GM12878 (cell line): ENCODE results near the gene EPDR1. TPM values are rescaled to one million over a fixed set of nuclear protein-coding genes. Genes with fewer than 3 reads are reported as not detected.

ENCODE experiments used
- ATAC-seq: fragments of 200-7000 bp; cut with Tn5 transposase; 3 replicates; pipeline ENCODE4 v1.9.1; 2020; ENCODE audit warnings: mild to moderate bottlenecking, moderate library complexity
- BruUV-seq: library from RNA; stranded (reverse); fragments of 400-500 nt; replicated peaks from 2 replicates; lab custom pipeline; 2021; lab: Mats Ljungman, UMichigan
- CTCF ChIA-PET: fragments of 300-600 bp; sonication (Branson Sonifier 250); formaldehyde crosslinking; extraction: SDS; loops from one replicate; lab custom pipeline; 2021; ENCODE audit warnings: inconsistent platforms; lab: Yijun Ruan, JAX
- POLR2A ChIA-PET: fragments of 350-600 bp; formaldehyde crosslinking; extraction: SDS; loops from one replicate; lab custom pipeline; 2021; ENCODE audit warnings: inconsistent platforms; lab: Charles Lee
- RAD21 ChIA-PET: fragments of 300-600 bp; sonication (Branson Sonifier 250); formaldehyde crosslinking; loops from one replicate; lab custom pipeline; 2023; ENCODE audit warnings: antibody characterized with exemption; ENCODE audit not compliant: unreplicated experiment; lab: Charles Lee
- SMC1A ChIA-PET: fragments of 300-600 bp; sonication (Branson Sonifier 250); formaldehyde crosslinking; loops from one replicate; lab custom pipeline; 2023; ENCODE audit not compliant: unreplicated experiment, uncharacterized antibody; lab: Charles Lee
- DNase-seq: peaks from one replicate; pipeline ENCODE4 v3.0.0-alpha.2; 2011; ENCODE audit warnings: low read depth, low spot score
- FAIRE-seq: peaks from 3 replicates; lab custom pipeline; 2011; peaks lifted over from hg19 to GRCh38; lab: Jason Lieb, UNC
- H2AFZ ChIP-seq: 2 replicates; pipeline ENCODE4 v1.6.0; 2011; ENCODE audit warnings: low read depth, low read length, control low read depth; ENCODE audit not compliant: control insufficient read depth
- H3K27ac ChIP-seq: 2 replicates; pipeline ENCODE4 v1.5.1; 2011; ENCODE audit warnings: control low read depth; ENCODE audit not compliant: control insufficient read depth, insufficient read depth
- H3K27me3 ChIP-seq, 2 experiments: replicated peaks in 1 of 2; 2 replicates each; pipeline versions ENCODE4 v1.6.0 to v1.6.1; 2011; ENCODE audit warnings: low read length in 1 of 2; ENCODE audit not compliant: control insufficient read depth in 2 of 2, insufficient read depth in 2 of 2
- H3K36me3 ChIP-seq, 2 experiments: 2 replicates each; pipeline ENCODE4 v1.5.1; 2011; ENCODE audit warnings: low read length in 1 of 2; ENCODE audit not compliant: control insufficient read depth in 2 of 2, insufficient read depth in 2 of 2
- H3K4me1 ChIP-seq: 2 replicates; pipeline ENCODE4 v1.6.1; 2011; ENCODE audit warnings: mild to moderate bottlenecking, low read length, moderate library complexity, mixed read lengths; ENCODE audit not compliant: control insufficient read depth, insufficient read depth
- H3K4me2 ChIP-seq: 2 replicates; pipeline ENCODE4 v1.6.0; 2011; ENCODE audit warnings: control low read depth; ENCODE audit not compliant: control insufficient read depth, insufficient read depth
- H3K4me3 ChIP-seq: fragments of 200-600 bp; sonication (generic); 2 replicates; pipeline ENCODE4 v1.5.1; 2016
- H3K79me2 ChIP-seq: 2 replicates; pipeline ENCODE4 v1.6.0; 2011; ENCODE audit warnings: low read length; ENCODE audit not compliant: control insufficient read depth, insufficient read depth
- H3K9ac ChIP-seq: 2 replicates; pipeline ENCODE4 v1.8.0; 2011; ENCODE audit warnings: low read length, control low read depth, mixed read lengths; ENCODE audit not compliant: control insufficient read depth, insufficient read depth
- H3K9me3 ChIP-seq: replicated peaks from 3 replicates; pipeline ENCODE4 v1.5.1; 2011; ENCODE audit warnings: mild to moderate bottlenecking, low read length; ENCODE audit not compliant: control insufficient read depth, insufficient read depth
- H4K20me1 ChIP-seq: 2 replicates; pipeline ENCODE4 v1.6.0; 2011; ENCODE audit not compliant: control insufficient read depth, insufficient read depth
- CHD4 ChIP-seq: fragments of 200-600 bp; sonication (generic); IDR thresholded peaks from 2 replicates; pipeline ENCODE4 v1.6.1; 2016; ENCODE audit warnings: mild to moderate bottlenecking
- YY1 ChIP-seq: IDR thresholded peaks from 2 replicates; pipeline ENCODE4 v1.6.1; 2011; ENCODE audit warnings: low read depth, mild to moderate bottlenecking, low read length
- WGBS: methylation state at CpG from one replicate; pipeline ENCODE4 v1.1.6; 2016; ENCODE audit warnings: low lambda C conversion rate; ENCODE audit not compliant: insufficient replicate concordance, insufficient coverage; ENCODE audit errors: missing lambda C conversion rate; 5-methylcytosine and 5-hydroxymethylcytosine counted together
- in situ Hi-C: fragments of 300-500 bp; cut with MboI; formaldehyde crosslinking; loops from 9 replicates; pipeline ENCODE4 v1.14.3; 2018; ENCODE audit warnings: mixed read lengths
- intact Hi-C: fragments of 100-400 bp; cut with micrococcal nuclease; formaldehyde crosslinking; loops from one replicate; pipeline ENCODE4 v1.14.2; 2022; ENCODE audit not compliant: unreplicated experiment
- polyA plus RNA-seq, 11 experiments: library from polyadenylated mRNA; depleted of rRNA in 4 of 11; unstranded in 6 of 11; stranded (reverse) in 5 of 11; fragments of >200 nt; fragmentation: Nextera tagmentation in 4 of 11; fragmentation: Illumina TruSeq in 1 of 11; extraction: Ambion mirVana in 4 of 11; extraction: Trizol in 1 of 11; gene quantifications; 1 replicate in 1 of 11; 2 replicates in 10 of 11; pipeline versions ENCODE4 v1.2.1 to v1.2.3, GENCODE V29; 2011 to 2016; ENCODE audit warnings: inconsistent platforms in 2 of 11, missing spikeins in 2 of 11, low read depth in 1 of 11
- total RNA-seq, 4 experiments: library from RNA; depleted of rRNA in 3 of 4; stranded (reverse); fragments of >200 nt in 3 of 4; fragmentation: Illumina TruSeq in 1 of 4; extraction: Trizol in 1 of 4; gene quantifications; 2 replicates each; pipeline versions ENCODE4 v1.2.1 to v1.2.3, GENCODE V29; 2013 to 2021
- TF ChIP-seq, protein P1 (sequence below): fragments of 450-650 bp; formaldehyde crosslinking; IDR thresholded peaks from 2 replicates; pipeline ENCODE4 v1.4.0; 2020; ENCODE audit warnings: mild to moderate bottlenecking, moderate library complexity

EPDR1 gene
- total and polyA plus RNA-seq, 10 of the 15 experiments (the other 5 are each of a cell fraction or from before 2014, with no cell fraction given), result 1.2 to 18.8 (median 4.7) TPM

- TF ChIP-seq, protein P1, sequence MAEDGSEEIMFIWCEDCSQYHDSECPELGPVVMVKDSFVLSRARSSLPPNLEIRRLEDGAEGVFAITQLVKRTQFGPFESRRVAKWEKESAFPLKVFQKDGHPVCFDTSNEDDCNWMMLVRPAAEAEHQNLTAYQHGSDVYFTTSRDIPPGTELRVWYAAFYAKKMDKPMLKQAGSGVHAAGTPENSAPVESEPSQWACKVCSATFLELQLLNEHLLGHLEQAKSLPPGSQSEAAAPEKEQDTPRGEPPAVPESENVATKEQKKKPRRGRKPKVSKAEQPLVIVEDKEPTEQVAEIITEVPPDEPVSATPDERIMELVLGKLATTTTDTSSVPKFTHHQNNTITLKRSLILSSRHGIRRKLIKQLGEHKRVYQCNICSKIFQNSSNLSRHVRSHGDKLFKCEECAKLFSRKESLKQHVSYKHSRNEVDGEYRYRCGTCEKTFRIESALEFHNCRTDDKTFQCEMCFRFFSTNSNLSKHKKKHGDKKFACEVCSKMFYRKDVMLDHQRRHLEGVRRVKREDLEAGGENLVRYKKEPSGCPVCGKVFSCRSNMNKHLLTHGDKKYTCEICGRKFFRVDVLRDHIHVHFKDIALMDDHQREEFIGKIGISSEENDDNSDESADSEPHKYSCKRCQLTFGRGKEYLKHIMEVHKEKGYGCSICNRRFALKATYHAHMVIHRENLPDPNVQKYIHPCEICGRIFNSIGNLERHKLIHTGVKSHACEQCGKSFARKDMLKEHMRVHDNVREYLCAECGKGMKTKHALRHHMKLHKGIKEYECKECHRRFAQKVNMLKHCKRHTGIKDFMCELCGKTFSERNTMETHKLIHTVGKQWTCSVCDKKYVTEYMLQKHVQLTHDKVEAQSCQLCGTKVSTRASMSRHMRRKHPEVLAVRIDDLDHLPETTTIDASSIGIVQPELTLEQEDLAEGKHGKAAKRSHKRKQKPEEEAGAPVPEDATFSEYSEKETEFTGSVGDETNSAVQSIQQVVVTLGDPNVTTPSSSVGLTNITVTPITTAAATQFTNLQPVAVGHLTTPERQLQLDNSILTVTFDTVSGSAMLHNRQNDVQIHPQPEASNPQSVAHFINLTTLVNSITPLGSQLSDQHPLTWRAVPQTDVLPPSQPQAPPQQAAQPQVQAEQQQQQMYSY (CRISPR knock-in tag), result no peak
- TF ChIP-seq, all 136 proteins: peak for 0
These were observed 12.1 kb upstream of the EPDR1 start (continued) for GRCh38 chr7:37908221-37908788.

- POLR2A ChIA-PET, result no interaction called here
These were observed 7.7 kb upstream of the EPDR1 start for GRCh38 chr7:37912756-37913155.

More at GRCh38 chr7:37912756-37913155, 7.7 kb upstream of the EPDR1 start:
- Histone ChIP-seq H3K4me1 (peaks cover 8% of the 10 kb centered on the region), H3K9ac (no peak overlapping the region), H3K27me3 (peaks cover 2 to 4% of the 10 kb centered on the region in 2 experiments; a peak in 3 of 4 replicates), H4K20me1 (no peaks in the 10 kb centered on the region), H3K79me2 (no peaks in the 10 kb centered on the region), H2AFZ (peak overlapping the region; percentile 21), H3K27ac (no peak overlapping the region), H3K4me2 (no peak overlapping the region), H3K36me3 (no peaks in the 10 kb centered on the region), H3K9me3 (no peaks in the 10 kb centered on the region), H3K4me3 (no peak overlapping the region)
- DNase-seq, result no peak
- RAD21 ChIA-PET, result interaction anchor here (0.8 to 1.4 kb wide), 3 partner anchors 11 to 197 kb away, joined by 3 to 4 read pairs (median 3); no protein-coding TSS in a partner anchor
- WGBS, result 3% methylated on average over 2 of the region's 2 CpGs
- CTCF ChIA-PET, result interaction anchor here (1.1 to 3.9 kb wide), 7 partner anchors 10 to 409 kb away, joined by 3 to 29 read pairs (median 4); no protein-coding TSS in a partner anchor
- ATAC-seq, result peak; percentile 4; the same call in 2 of the 3 replicates
- in situ Hi-C loops (loop anchor here (5.0 kb wide), 1 partner anchor 425 kb away; no protein-coding TSS in a partner anchor), intact Hi-C loops (no loop called here)
- BruUV-seq, result no TSS peak
- SMC1A ChIA-PET, result interaction anchor here (0.7 to 3.5 kb wide), 10 partner anchors 9 to 304 kb away, joined by 3 to 13 read pairs (median 4); no protein-coding TSS in a partner anchor
- no peak for FAIRE-seq
- TF ChIP-seq CHD4 (no peak), YY1 (peak; percentile 61; the same call in 1 of the 2 replicates)
